H1 (cell line): Measurements from ENCODE around the gene GBX1. TPM values are rescaled to one million over a fixed set of nuclear protein-coding genes. Genes with fewer than 3 reads are reported as not detected.

ENCODE experiments used
- polyA plus RNA-seq, 7 experiments: library from polyadenylated mRNA; depleted of rRNA in 3 of 7; stranded (reverse) in 5 of 7; unstranded in 2 of 7; fragments of >200 nt in 5 of 7; fragments of 200-250 nt in 2 of 7; gene quantifications; 1 replicate in 5 of 7; 2 replicates in 1 of 7; 4 replicates in 1 of 7; pipeline versions ENCODE4 v1.2.1 to v1.2.3, GENCODE V29; 2011 to 2013; ENCODE audit warnings: missing spikeins in 2 of 7, mixed read lengths in 2 of 7
- total RNA-seq: library from RNA; stranded (reverse); fragmentation: NEBNext Ultra II Directional; extraction: Animal tissue kit (Norgen Biotek cat#: 25700); gene quantifications from 2 replicates; pipeline ENCODE4 v1.2.1, GENCODE V29; 2021
- TF ChIP-seq, protein P1 (sequence below): fragments of 300-600 bp; sonication (generic); IDR thresholded peaks from 2 replicates; pipeline ENCODE4 v1.7.1; 2012; ENCODE audit warnings: low read length, moderate library complexity, mild to moderate bottlenecking, inconsistent platforms; ENCODE audit not compliant: insufficient replicate concordance

The GBX1 gene
- total and polyA plus RNA-seq, 2 of the 8 experiments (the other 6 are each of a cell fraction or from before 2014, with no cell fraction given): not detected

DNA sequence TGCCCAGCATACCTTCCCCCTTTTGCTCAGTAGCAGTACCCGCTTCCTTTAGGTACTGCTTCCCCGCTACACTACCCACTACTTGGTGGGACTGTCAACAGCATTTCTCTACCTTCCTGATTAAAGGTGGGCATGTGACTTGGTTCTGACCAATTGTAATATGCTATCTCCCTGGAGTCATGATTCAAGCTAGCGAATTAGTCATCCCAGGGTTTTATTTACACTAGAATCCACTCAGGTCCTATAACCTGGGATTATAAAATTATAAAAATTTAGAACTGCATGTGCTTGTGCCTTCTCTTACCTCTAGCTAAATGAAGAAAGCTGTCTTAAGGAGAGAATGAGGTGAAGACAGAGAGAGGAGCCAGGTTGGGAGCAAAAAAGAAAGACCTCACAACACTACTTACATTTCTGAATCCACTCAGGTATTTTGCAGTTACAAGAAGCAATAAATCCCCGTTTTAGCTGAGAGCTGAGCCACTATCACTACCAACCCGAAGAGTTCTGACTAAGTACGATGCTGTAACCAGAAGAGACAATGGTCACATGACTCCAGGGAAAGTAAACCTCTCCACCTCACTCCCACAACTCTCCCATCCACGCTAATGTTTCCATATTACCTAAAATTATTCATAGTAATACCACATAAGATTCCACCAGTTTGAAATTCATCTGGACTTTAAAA, 9.7 kb downstream of the GBX1 start (continued):
- TF ChIP-seq, protein P1, sequence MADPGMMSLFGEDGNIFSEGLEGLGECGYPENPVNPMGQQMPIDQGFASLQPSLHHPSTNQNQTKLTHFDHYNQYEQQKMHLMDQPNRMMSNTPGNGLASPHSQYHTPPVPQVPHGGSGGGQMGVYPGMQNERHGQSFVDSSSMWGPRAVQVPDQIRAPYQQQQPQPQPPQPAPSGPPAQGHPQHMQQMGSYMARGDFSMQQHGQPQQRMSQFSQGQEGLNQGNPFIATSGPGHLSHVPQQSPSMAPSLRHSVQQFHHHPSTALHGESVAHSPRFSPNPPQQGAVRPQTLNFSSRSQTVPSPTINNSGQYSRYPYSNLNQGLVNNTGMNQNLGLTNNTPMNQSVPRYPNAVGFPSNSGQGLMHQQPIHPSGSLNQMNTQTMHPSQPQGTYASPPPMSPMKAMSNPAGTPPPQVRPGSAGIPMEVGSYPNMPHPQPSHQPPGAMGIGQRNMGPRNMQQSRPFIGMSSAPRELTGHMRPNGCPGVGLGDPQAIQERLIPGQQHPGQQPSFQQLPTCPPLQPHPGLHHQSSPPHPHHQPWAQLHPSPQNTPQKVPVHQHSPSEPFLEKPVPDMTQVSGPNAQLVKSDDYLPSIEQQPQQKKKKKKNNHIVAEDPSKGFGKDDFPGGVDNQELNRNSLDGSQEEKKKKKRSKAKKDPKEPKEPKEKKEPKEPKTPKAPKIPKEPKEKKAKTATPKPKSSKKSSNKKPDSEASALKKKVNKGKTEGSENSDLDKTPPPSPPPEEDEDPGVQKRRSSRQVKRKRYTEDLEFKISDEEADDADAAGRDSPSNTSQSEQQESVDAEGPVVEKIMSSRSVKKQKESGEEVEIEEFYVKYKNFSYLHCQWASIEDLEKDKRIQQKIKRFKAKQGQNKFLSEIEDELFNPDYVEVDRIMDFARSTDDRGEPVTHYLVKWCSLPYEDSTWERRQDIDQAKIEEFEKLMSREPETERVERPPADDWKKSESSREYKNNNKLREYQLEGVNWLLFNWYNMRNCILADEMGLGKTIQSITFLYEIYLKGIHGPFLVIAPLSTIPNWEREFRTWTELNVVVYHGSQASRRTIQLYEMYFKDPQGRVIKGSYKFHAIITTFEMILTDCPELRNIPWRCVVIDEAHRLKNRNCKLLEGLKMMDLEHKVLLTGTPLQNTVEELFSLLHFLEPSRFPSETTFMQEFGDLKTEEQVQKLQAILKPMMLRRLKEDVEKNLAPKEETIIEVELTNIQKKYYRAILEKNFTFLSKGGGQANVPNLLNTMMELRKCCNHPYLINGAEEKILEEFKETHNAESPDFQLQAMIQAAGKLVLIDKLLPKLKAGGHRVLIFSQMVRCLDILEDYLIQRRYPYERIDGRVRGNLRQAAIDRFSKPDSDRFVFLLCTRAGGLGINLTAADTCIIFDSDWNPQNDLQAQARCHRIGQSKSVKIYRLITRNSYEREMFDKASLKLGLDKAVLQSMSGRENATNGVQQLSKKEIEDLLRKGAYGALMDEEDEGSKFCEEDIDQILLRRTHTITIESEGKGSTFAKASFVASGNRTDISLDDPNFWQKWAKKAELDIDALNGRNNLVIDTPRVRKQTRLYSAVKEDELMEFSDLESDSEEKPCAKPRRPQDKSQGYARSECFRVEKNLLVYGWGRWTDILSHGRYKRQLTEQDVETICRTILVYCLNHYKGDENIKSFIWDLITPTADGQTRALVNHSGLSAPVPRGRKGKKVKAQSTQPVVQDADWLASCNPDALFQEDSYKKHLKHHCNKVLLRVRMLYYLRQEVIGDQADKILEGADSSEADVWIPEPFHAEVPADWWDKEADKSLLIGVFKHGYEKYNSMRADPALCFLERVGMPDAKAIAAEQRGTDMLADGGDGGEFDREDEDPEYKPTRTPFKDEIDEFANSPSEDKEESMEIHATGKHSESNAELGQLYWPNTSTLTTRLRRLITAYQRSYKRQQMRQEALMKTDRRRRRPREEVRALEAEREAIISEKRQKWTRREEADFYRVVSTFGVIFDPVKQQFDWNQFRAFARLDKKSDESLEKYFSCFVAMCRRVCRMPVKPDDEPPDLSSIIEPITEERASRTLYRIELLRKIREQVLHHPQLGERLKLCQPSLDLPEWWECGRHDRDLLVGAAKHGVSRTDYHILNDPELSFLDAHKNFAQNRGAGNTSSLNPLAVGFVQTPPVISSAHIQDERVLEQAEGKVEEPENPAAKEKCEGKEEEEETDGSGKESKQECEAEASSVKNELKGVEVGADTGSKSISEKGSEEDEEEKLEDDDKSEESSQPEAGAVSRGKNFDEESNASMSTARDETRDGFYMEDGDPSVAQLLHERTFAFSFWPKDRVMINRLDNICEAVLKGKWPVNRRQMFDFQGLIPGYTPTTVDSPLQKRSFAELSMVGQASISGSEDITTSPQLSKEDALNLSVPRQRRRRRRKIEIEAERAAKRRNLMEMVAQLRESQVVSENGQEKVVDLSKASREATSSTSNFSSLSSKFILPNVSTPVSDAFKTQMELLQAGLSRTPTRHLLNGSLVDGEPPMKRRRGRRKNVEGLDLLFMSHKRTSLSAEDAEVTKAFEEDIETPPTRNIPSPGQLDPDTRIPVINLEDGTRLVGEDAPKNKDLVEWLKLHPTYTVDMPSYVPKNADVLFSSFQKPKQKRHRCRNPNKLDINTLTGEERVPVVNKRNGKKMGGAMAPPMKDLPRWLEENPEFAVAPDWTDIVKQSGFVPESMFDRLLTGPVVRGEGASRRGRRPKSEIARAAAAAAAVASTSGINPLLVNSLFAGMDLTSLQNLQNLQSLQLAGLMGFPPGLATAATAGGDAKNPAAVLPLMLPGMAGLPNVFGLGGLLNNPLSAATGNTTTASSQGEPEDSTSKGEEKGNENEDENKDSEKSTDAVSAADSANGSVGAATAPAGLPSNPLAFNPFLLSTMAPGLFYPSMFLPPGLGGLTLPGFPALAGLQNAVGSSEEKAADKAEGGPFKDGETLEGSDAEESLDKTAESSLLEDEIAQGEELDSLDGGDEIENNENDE: no peak
